Activated T-helper 2 cell treated with anti-CD3 and anti-CD28 coated beads, Interferon-gamma antibody, Interleukin-2, Interleukin-4, amounts not matched to agents 10 μg/mL and 5 μg/mL and 100 μg/mL, durations not matched to agents 14 hours and 24 hours and 36 hours (primary cell): ENCODE results near the gene CUX1. TPM values are rescaled to one million over a fixed set of nuclear protein-coding genes. Genes with fewer than 3 reads are reported as not detected.
"Not testable (repeated sequence)": the region's sequence is repeated elsewhere in the genome, so short reads cannot be mapped to it uniquely, and the experiment has no call there.

ENCODE experiments used
- DNase-seq: peaks from one replicate; pipeline ENCODE4 v3.0.0; 2021; ENCODE audit warnings: low spot score
- H3K27ac Mint-ChIP-seq: one replicate; pipeline ENCODE4 v1.8.0; 2021; ENCODE audit warnings: mixed read lengths
- H3K27me3 Mint-ChIP-seq: one replicate; pipeline ENCODE4 v1.8.0; 2021; ENCODE audit warnings: low read depth, mixed read lengths
- H3K36me3 Mint-ChIP-seq: one replicate; pipeline ENCODE4 v1.8.0; 2021; ENCODE audit warnings: low read depth, mixed read lengths
- H3K4me1 Mint-ChIP-seq: one replicate; pipeline ENCODE4 v1.8.0; 2021; ENCODE audit warnings: low read depth, mixed read lengths
- H3K4me3 Mint-ChIP-seq: one replicate; pipeline ENCODE4 v1.8.0; 2021; ENCODE audit warnings: low read depth, mild to moderate bottlenecking, moderate library complexity, mixed read lengths
- H3K9me3 Mint-ChIP-seq: one replicate; pipeline ENCODE4 v1.8.0; 2021; ENCODE audit warnings: mixed read lengths
- intact Hi-C: fragments of 100-400 bp; cut with micrococcal nuclease; formaldehyde crosslinking; loops from one replicate; pipeline ENCODE4 v1.15.1; 2023
- total RNA-seq: library from RNA; stranded (reverse); gene quantifications from 2 replicates; pipeline ENCODE4 v1.2.3, GENCODE V29; 2022

Gene CUX1
- total RNA-seq, 1 donor from 2014 or later: 31.5 TPM

DNA sequence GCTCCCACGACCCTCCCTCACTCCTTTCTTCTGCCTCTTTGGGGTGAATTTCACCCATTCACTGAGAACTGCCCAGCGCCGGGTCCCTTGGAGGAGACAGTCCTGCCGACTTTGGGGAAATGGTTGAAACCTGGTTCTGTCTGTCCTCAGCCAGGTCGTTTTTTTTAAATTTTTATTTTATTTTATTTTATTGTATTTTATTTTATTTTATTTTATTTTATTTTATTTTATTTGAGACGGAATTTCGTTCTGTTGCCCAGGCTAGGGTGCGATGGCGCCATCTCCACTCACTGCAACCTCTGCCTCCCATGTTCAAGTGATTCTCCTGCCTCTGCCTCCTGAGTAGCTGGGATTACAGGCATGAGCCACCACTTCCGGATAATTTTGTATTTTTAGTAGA lies 363.3 kb downstream of the CUX1 start:
- no peak for DNase-seq

DNA sequence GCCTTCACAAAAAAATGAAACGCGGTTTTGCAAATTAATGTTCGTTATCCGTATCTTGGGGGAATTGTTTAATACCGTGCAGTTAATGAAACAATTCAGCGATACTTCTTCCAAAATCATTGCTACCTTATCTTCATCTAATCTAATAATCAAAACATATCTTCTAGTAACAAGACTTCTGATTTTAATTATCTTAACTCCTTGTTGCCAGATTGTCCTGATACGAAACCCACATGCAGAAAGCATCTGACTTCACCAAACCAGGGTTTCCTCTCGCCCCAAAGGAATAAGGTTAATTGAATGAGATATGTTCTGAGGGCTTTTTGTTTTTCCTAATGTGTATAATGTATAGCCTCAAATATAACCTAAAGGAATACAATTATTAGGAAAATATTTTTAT lies 364.1 kb downstream of the CUX1 start:
- intact Hi-C loops: no loop called here
- no peak for DNase-seq
- no peak overlapping the region for H3K4me3 Mint-ChIP-seq
- H3K9me3 Mint-ChIP-seq: no peaks in the 10 kb centered on the region
- no peak overlapping the region for H3K27ac Mint-ChIP-seq
- H3K36me3 Mint-ChIP-seq: no peaks in the 10 kb centered on the region
- no peaks in the 10 kb centered on the region for H3K27me3 Mint-ChIP-seq
- no peaks in the 10 kb centered on the region for H3K4me1 Mint-ChIP-seq

More for the DNA sequence above, 363.3 kb downstream of the CUX1 start:
- Mint-ChIP-seq H3K36me3 (no peaks in the 10 kb centered on the region), H3K4me1 (no peaks in the 10 kb centered on the region), H3K9me3 (no peaks in the 10 kb centered on the region), H3K27me3 (no peaks in the 10 kb centered on the region), H3K4me3 (no peak overlapping the region), H3K27ac (no peak overlapping the region)
- intact Hi-C loops: no loop called here

DNA sequence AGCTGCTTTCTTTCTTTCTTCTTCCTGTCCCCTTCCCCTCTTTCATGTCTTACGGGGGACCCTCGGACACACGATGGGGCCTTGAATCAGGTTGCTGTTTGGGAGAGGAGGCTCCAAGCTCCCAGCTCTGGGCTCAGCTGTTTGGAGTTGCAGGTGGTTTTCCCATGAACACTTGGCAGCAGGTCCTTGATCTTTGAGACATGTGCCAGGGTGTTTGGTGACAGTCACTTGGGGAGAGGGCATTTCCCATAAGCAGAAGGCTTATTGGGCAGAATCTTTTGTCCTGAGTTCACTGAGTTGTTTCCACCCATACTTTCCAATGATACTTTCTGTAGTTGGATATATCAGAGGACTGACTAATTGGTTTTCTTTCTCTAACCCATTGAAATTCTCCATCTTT lies 364.6 kb downstream of the CUX1 start:
- DNase-seq: no peak
- intact Hi-C loops: no loop called here
- Mint-ChIP-seq H3K9me3 (no peaks in the 10 kb centered on the region), H3K4me1 (no peaks in the 10 kb centered on the region), H3K27ac (no peak overlapping the region), H3K4me3 (no peak overlapping the region), H3K27me3 (no peaks in the 10 kb centered on the region), H3K36me3 (no peaks in the 10 kb centered on the region)

DNA sequence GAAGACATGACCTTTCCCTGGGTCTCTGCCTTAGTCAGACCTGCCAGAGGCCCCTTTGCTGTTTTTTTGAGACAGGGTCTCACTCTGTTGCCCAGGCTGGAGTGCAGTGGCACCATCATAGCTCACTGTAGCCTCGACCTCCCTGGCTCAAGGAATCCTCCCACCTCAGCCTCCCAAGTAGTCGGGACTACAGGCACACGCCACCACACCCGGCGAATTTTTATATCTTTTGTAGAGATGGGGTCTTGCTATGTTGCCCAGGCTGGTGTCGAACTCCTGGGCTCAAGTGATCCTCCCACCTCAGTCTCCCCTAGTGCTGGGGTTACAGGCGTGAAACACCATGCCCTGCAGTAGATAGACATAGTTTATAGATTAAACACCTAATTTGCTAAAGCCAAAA lies 366.4 kb downstream of the CUX1 start:
- H3K36me3 Mint-ChIP-seq, H3K4me1 Mint-ChIP-seq, H3K27ac Mint-ChIP-seq, H3K9me3 Mint-ChIP-seq, H3K4me3 Mint-ChIP-seq, H3K27me3 Mint-ChIP-seq, intact Hi-C loops, DNase-seq: not testable (repeated sequence)

DNA sequence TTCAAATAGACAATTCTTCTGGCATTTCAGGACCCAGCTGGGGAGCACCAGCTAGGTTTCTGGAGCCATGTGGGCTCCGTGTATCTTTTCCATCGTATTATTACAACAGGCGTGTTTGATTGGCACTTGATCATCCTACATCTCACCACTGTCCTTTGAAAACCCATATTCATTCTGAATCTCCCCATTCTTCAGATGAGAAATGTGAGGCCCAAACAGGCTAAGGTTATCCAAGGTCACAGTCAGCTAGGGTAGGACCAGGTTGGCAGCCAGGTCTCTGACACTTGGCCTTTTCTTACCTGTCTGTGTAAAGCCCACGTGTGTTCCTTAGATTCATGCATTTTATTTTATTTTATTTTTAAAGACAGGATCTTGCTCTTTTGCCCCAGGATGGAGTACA lies 366.9 kb downstream of the CUX1 start:
- intact Hi-C loops: no loop called here
- H3K4me1 Mint-ChIP-seq: no peaks in the 10 kb centered on the region
- H3K9me3 Mint-ChIP-seq: no peaks in the 10 kb centered on the region

DNA sequence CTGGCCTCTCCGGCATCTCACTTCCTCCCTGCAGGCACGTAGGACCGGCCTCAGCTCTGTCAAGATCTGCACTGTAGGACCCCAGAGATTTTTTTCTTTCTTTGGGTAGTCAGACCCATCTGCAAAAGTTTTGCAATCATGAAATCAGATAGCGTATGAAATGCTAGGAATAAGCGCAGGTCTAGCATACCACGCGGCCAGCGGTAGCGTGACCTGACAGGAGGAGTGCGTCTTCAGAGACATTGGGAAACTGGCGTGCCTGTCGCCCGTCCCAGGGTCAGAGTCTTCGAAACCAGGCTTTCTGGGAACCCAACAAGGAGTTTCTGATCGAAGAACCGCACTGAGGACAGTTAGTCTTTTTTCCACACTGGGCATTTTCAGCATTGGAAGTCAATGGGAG lies 368.4 kb downstream of the CUX1 start:
- Mint-ChIP-seq H3K4me3 (no peak overlapping the region), H3K36me3 (no peaks in the 10 kb centered on the region), H3K27ac (no peak overlapping the region), H3K27me3 (no peaks in the 10 kb centered on the region), H3K4me1 (no peaks in the 10 kb centered on the region), H3K9me3 (no peaks in the 10 kb centered on the region)
- DNase-seq: no peak
- intact Hi-C loops: no loop called here

More for the DNA sequence above, 366.9 kb downstream of the CUX1 start:
- Mint-ChIP-seq H3K4me3 (no peak overlapping the region), H3K36me3 (no peaks in the 10 kb centered on the region), H3K27me3 (no peaks in the 10 kb centered on the region), H3K27ac (no peak overlapping the region)
- DNase-seq: no peak

DNA sequence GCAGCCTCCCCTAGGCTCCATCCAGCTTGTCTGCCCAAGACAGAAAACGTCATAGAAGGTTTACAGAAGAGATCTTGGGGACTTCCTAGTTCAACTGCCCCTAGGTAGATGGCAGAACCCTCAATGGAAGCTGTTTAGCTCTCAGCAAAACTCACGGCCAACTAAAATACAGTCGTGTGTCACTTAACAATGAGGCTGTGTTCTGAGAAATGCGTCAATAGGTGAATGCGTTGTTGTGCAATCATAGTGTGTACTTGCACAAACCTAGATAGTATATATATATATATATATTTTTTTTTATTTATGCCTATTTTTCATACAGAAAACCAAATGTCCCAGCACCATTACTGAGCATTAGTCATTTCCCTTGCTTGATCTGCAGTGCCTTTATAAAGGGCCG lies 368.9 kb downstream of the CUX1 start:
- no peak overlapping the region for H3K27ac Mint-ChIP-seq
- H3K27me3 Mint-ChIP-seq: no peaks in the 10 kb centered on the region
- no peaks in the 10 kb centered on the region for H3K4me1 Mint-ChIP-seq
- no peak overlapping the region for H3K4me3 Mint-ChIP-seq
- DNase-seq: no peak
- intact Hi-C loops: no loop called here
- no peaks in the 10 kb centered on the region for H3K9me3 Mint-ChIP-seq
- no peaks in the 10 kb centered on the region for H3K36me3 Mint-ChIP-seq

DNA sequence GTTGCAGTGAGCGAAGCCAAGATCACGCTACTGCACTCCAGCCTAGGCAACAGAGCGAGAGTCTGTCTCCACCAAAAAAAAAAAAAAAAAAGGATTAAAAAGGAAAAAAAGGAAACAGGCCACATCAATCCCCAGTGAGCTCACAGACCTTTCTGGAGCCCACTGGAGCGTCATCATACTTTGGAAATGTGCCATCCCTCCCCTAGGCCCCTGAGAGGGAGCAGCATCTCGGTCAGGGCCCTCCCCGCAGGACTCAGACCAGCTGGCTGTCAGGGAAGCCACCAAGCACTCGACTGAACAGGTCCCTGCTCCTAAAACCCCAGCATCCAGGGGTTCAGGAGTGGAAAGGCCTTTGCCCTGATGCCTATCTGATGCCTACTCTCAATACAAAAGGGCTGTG lies 371.3 kb downstream of the CUX1 start:
- peaks cover under 1% of the 10 kb centered on the region for H3K36me3 Mint-ChIP-seq
- no peaks in the 10 kb centered on the region for H3K27me3 Mint-ChIP-seq
- no peak overlapping the region for H3K4me3 Mint-ChIP-seq

DNA sequence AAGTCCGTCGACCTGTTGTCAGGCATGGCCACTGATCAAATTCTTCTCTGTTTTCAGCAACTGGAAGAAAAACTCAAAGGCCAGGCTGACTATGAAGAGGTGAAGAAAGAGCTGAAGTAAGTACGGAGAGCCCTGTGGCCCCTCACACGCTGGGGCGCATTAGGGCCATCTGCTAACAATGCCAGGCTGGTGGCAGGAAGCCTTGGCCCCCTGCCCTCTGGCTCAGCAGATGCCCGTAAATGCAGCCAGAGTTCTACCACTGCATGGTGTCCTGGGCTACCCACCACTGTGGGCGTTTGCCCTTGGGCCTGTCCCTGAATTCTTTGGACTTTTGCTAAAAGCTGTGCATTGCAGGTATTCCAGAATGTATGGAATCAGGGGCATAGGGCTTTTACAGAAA lies 372.3 kb downstream of the CUX1 start:
- Mint-ChIP-seq H3K9me3 (no peaks in the 10 kb centered on the region), H3K36me3 (peaks cover 3% of the 10 kb centered on the region), H3K27ac (no peak overlapping the region), H3K27me3 (no peaks in the 10 kb centered on the region), H3K4me1 (no peaks in the 10 kb centered on the region), H3K4me3 (no peak overlapping the region)
- intact Hi-C loops: no loop called here
- no peak for DNase-seq

More for the DNA sequence above, 371.3 kb downstream of the CUX1 start:
- H3K9me3 Mint-ChIP-seq: no peaks in the 10 kb centered on the region
- intact Hi-C loops: no loop called here
- H3K4me1 Mint-ChIP-seq: no peaks in the 10 kb centered on the region
- DNase-seq: no peak
- no peak overlapping the region for H3K27ac Mint-ChIP-seq

DNA sequence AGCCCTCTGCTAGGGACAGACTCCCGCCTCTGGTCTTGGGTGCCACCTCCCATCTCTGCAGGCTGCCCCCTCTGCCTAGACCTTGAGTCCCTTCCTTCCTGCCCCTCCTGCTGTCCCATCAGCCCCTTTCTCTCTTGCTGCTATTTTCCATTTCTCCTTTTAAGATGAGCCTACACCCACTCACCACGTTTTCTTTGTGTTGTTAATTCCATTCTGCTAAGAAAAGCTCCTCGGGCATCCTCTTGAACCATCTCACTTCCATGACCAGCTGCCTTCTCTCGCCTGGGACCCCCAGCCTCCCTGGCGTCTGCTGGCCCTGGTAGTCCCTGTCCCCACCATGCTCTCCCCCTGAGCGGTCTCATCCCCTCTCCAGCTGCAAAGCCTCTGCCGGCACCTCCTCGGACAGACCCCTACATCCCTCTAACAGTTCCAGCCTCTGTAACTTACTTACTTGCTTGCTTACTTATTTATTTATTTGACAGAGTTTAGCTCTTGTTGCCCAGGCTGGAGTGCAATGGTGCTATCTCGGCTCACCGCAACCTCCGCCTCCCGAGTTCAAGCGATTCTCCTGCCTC lies 373.4 kb downstream of the CUX1 start:
- intact Hi-C loops: no loop called here
- H3K27me3 Mint-ChIP-seq: no peaks in the 10 kb centered on the region
- no peak overlapping the region for H3K27ac Mint-ChIP-seq
- H3K9me3 Mint-ChIP-seq: no peaks in the 10 kb centered on the region
- DNase-seq: no peak
- peaks cover 3% of the 10 kb centered on the region for H3K36me3 Mint-ChIP-seq
- H3K4me1 Mint-ChIP-seq: no peaks in the 10 kb centered on the region
- H3K4me3 Mint-ChIP-seq: no peak overlapping the region

DNA sequence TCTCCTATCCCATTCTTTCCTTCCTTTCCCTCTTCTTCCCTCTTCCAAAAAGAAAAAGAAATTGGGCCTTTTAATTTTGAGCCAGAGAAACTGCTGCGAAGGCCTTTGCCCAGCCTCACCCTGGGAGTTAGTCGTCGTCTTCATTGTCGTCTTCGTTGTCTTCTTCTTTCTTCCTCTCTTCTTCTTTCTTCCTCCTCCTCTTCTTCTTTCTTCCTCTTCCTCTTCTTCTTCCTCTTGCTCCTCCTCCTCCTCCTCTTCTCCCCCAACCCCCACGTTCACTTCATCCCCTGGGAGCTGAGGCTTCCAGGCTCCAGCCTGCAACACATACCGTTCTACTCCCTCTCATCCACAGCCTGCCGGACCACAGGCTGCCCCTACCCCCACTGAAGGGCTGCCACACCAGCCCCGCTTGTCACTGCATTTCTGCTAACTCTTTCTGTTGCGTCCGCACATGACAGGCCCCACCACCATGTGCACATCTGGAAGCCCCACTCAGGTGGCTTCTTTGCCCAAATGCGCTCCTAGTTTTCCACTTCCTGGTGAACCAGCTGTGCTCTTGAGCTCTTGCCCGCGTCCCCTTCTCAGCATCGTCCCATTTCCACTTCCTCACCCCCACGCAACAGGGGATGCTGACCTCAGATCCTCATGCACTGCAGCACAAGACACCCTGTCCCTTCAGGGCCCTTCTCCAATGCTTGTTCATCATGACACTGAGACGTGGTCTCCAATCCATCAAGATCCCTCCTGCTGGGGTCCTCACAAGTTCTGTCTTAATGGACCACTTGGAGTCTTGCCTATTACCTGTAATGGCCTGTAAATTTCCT lies 374.3 kb downstream of the CUX1 start:
- intact Hi-C loops: no loop called here
- H3K4me1 Mint-ChIP-seq: no peaks in the 10 kb centered on the region
- H3K27ac Mint-ChIP-seq: no peak overlapping the region
- no peaks in the 10 kb centered on the region for H3K27me3 Mint-ChIP-seq
- no peak for DNase-seq
- peaks cover 3% of the 10 kb centered on the region for H3K36me3 Mint-ChIP-seq
- H3K9me3 Mint-ChIP-seq: no peaks in the 10 kb centered on the region
- H3K4me3 Mint-ChIP-seq: no peak overlapping the region

DNA sequence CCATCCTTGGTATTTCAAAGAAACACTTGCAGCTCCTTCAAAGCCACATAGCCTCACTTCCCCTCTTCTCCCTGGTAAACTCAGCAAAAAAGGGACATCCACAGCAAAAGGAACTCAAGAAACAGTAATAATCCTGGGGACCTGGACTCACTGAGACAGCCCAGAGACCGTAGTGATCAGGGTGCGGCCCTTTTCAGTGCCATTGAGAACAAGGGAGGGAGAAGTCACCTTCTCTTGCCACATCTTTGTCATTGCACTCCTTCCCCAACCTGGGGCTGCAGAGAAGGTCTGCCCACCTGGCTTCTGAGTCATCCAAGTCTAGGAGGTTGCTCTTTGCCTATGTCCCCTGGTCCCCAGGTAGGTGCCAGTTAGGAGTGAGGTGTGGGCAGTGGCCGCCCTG lies 375.4 kb downstream of the CUX1 start:
- intact Hi-C loops: no loop called here
- Mint-ChIP-seq H3K36me3 (peaks cover 3% of the 10 kb centered on the region), H3K27me3 (no peaks in the 10 kb centered on the region), H3K4me3 (no peak overlapping the region), H3K4me1 (no peaks in the 10 kb centered on the region), H3K27ac (no peak overlapping the region), H3K9me3 (no peaks in the 10 kb centered on the region)
- no peak for DNase-seq

DNA sequence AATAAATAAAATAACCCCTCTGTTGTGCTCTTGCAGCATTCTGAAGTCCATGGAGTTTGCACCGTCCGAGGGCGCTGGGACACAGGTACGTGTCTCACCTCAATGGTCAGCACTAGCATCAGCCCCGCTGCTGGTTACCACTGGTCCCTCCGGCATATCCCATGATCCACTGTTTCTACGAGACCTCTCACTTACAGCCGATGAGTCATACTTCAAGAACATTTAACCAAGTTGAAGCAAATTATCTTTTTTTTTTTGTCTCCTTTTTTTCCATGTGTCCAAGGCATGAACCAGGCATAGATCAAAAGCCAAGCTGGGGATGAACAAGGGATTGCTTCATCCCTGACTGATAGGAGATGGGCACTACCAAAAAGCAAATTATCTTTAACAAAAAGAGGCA lies 376.4 kb downstream of the CUX1 start:
- intact Hi-C loops: no loop called here
- H3K4me3 Mint-ChIP-seq: no peak overlapping the region
- H3K4me1 Mint-ChIP-seq: no peaks in the 10 kb centered on the region
- DNase-seq: no peak
- H3K27ac Mint-ChIP-seq: no peak overlapping the region
- no peaks in the 10 kb centered on the region for H3K27me3 Mint-ChIP-seq
- H3K9me3 Mint-ChIP-seq: no peaks in the 10 kb centered on the region
- H3K36me3 Mint-ChIP-seq: peaks cover 3% of the 10 kb centered on the region
